KG1 (cell line): ENCODE measurements around the gene INCA1.

Experiments
- DNase-seq: peaks from one replicate; lab custom pipeline; 2025; lab: John Stamatoyannopoulos, UW

The INCA1 gene

DNA sequence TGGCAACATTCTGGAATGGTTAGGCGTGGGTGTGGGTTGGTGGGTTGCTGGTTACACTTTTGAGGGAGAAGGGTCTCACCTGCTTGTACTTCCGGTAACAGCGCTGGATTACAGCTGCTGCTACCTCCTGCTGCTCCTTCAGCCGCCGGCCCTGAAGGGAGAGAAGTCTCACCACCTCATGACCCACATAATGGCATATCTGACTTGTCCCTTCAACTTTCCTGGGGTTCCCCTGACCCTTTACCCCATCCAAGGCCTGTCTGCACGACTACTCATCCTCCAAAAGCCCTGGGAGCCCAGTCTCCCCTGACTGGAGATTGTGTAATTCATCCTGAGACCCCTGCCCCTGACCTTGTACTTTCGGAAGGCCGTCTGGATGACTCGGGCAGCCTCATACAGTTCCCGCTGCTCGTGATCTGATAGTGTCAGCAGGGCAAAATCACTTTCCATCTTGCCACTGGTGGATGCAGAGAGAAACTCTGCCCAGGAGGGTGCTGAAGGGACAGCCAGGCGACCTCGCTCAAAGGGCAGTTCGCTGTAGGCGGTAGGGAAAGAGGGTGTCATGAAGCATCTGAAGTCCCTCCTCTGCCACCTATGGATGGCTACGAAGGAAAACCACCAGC, 27.7 kb downstream of the INCA1 start:
- no peak for DNase-seq

DNA sequence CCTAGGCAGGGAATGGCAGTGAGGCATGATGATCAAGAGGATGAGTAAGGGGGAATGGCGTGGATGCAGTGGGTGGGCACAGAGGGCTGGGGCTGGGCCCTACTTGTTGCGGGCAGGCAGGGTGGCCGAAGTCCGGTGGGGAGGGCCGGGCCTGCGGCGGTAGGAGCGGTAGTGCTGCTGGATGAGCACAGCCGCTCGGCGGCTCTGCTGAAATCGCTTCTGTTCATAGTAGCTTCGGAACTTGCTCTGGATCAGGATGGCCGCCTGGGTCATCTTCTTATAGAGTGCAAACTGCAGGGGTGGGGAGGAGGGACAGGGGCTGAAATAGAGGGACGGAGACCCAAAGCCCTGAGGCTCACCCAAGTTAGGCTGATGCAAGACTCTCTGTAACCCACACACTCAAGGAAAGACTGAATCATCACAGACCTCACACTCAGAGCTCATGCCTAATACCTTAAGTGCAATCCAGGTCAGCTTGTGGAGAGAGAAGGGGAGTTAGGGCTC, 28.2 kb downstream of the INCA1 start:
- DNase-seq, result no peak

DNA sequence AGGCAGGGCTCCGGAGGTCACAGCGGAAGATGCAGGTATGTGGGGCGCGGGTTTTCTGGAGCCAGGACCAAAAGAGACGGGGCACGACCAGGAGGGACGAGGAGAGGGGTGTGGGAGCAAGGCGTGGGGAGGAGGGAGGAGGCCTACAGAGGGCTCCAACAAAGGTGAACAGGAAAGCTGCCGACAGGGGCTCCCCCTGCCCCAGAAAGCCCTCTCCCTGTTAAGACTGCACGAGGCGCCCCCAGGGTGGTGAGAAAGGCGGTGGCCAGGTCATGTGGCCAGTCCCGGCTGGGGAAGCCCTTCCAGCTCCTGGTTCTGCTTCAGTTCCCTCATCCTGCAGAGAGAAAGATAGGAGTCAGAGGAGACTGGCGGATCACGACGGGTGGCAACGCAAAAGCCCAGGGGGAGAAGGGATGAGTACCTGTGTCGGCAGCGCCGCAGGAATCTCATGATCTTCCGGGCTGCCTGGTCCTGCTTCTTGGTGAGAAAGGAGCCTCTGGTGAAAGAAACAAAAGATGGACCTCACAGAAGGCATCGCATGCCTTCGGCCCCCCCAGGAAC, 28.8 kb downstream of the INCA1 start:
- no peak for DNase-seq

DNA sequence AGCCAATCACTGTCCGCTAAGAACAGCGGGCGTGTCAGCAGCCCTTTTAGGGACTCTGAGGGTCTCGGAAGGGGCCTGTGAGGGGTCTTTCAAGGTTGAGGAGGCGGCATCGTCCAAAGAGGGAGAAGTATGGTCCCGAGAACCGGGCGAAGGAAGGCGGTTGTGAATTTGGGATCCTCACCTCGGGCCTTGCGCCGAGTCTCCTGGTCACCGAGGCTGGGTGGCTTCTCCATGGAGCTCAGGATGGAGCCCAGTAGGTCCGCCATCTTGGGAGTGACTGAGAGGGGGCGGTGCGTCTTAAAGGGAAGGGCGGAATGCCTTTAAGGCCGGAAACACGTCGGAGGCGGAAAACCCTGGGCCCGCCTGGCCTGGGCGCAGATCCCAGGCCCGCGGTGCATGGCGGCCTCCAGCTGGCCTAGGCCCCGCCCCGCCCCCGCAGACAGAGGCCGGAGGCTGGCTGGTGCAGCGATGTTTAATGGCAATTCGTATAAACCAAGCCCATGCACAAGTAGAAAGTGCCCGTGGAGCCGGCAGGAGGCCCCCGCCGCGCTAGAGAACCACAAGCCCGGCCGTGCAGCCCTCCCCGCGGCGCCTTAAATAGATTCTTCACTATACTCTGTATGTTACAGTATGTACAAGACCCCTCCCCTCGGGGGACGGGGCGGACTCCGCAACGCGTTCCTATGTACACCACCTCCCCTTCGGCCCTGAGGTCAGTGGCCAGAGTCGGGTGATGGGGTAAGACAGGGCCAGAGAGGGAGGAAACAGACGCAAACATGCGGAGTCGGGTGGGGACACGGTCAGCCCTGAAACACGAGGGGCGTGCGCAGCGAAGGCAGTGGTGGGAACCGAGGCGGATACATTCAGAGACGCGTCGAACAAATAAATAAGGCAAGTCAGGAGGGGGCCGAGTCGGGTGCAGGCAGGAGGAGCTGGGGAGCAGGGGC, 29.5 kb downstream of the INCA1 start, which contains the start of gene SPAG7:
Gene SPAG7, minus strand, starts transcription at position 279 of the 947 bp plus-strand sequence. Its CDS starts 13 bp downstream, at position 266.
- DNase-seq, result peak; percentile 61

DNA sequence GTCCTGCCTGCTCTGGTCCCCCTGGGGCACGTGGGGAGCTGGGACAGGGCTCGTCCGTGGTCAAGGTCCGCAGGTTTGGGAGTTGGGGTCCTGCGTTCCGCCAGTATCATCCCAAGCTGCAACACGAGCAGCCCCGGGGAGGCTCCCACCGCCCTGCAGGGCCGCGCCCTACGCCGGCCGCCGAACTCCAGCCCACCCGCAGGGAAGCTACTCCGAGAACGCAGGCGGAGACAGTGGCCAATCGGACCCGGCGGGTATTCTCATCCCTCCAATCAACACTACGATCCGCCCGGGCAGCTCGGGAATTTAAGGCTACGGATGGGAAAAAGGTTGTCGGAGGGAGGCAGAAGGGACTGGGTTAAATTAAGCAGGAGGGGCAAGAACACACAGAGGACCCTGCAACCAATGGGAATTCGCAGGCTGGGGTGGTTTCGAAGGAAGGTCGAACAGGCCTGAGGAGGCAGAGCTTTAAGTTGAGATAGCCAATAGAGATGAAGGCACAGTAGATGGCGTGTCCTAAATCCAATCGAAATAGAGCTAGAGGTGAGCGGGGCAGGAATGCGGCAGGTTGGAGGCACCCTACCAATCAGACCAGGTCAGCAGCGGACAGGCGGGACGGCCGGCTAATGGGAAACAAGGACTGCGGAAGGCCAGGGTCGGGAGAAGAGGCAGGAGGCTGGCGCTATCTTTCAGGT, 30.3 kb downstream of the INCA1 start:
- DNase-seq, result peak; percentile 60

DNA sequence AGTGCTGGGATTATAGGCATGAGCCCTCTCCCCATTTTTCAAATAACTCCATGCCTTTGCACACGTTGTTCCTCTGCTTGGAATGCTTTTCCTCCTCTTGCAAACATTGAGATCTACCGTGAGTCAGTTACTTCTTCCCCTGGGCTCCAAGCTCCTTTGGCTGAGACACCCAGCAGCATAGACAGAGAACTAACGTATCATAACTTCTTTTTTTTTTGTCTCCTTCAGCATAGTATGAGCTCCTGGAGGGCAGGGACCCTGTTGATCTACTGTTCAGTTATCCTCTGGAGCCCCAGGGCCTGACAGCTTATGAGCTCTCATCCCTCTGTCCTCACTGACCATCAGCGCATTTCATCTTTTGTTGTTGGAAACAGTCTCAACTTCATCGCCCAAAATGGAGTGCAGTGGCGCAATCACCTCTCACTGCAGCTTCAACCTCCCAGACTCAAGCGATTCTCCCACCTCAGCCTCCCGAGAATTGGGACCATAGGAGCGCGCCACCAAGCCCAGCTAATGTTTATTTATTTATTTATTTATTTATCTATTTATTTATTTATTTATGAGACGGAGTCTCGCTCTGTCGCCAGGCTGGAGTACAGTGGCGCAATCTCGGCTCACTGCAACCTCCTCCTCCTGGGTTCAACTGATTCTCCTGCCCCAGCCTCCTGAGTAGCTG, 31.9 kb downstream of the INCA1 start:
- DNase-seq, result no peak

DNA sequence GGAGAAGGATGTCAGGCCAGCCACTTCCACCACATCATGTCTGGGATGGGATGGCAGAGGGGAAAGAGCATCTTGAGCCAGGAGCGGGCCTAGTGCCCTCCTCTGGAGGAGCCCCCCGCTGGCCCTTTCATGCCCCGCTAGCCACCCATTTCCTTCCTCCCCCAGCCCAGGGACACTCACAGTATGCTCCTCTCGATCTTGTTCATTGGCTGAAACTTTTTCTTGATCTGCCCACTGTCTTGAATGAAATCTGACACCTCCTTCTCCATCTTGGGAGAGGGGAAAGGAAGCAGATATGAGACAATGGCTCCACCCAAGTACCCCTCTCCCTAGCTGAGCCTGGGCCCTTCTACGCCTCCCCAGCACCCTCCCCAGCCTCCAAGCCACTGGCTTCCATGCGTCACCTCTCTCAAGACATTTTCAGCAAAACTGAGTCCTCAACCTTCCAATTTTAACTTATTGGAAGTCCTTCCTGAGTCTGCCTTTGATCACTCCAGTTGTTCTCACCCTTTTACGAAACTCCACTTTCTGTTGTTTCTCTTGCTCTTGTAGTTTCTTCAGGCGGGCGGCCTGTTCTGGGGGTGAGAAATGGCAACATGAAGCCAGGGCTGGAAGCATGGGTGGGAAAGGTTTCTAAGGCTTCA, 36.9 kb downstream of the INCA1 start:
- no peak for DNase-seq

DNA sequence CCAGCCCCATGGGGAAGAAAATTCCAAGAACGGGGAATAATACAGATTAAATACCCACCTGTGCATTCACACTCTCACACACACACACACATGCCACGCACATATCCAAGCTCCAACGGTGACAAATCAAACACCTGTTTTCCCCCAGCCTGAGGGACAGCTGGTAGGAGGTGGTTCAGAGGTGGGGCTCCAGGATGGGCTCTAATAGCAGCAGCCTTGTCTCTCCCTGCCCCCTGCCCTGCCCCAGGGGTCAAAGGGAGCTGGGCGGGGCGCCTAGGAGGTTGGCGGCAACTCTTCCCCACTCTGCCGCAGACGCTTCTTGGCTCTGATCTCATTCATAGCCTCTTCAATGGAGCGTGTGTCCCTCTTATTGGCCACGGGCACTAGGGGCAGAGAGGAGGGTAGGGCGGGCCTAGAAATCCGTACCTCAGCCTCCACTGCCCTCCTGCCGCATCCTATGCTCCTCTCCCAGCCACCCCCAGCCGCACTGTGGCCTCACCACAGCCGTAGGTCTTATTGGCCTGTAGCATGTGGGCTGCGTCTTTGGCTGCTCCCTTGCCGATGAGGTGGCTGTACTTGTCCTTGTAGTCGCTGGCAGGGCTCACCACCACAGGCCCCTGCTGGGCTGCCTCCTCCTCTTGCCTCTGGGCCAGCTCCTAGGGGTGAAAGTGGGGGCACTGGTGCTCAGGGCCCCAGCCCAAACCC, 37.9 kb downstream of the INCA1 start:
- no peak for DNase-seq

DNA sequence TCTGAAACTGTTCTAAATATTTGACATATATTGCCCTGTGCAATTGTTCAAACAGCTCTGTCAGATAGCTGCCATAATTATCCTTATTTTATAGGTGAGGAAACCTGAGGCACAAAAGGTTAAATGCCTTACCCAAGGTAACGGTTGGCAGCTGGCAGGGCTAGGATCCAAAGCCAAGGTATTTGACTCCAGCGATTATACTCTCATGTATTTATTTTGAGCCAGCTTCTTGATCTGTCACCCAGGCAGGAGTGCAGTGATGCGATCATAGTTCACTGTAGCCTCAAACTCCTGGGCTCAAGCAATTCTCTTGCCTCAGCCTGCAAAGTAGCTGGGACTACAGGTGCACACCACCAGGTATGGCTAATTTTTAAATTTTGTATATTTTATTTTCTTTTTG, 39.2 kb downstream of the INCA1 start:
- DNase-seq, result no peak

DNA sequence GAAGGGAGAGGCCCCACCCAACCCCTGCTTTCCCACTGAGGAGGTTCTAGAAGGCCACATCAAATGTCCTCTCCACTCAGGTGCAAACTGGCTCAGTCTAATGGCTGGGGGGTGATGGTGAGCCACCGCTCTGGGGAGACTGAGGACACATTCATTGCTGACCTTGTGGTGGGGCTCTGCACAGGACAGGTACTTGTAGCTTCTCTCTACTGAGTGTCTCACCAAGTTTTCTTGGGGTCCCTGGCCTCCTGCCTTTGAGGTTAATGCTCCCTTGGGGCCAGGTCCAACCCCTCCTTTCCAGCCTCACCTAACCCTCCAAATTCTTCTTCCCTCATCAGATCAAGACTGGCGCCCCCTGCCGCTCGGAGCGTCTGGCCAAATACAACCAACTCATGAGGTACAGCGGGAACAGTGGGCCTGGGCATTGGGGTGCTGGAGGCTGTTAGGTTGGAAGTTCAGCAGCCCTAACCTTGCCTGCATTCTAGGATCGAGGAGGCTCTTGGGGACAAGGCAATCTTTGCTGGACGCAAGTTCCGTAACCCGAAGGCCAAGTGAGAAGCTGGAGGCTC, 40.7 kb downstream of the INCA1 start:
- DNase-seq, result no peak

DNA sequence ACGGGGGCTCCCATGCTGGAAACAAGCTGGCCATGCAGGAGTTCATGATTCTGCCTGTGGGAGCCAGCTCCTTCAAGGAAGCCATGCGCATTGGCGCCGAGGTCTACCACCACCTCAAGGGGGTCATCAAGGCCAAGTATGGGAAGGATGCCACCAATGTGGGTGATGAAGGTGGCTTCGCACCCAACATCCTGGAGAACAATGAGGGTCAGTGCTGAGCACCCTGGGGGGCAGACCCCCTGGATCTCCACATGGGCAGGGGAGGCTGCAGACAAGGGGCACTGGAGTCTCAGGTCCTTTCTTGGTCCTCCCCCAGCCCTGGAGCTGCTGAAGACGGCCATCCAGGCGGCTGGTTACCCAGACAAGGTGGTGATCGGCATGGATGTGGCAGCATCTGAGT, 42.2 kb downstream of the INCA1 start:
- no peak for DNase-seq

DNA sequence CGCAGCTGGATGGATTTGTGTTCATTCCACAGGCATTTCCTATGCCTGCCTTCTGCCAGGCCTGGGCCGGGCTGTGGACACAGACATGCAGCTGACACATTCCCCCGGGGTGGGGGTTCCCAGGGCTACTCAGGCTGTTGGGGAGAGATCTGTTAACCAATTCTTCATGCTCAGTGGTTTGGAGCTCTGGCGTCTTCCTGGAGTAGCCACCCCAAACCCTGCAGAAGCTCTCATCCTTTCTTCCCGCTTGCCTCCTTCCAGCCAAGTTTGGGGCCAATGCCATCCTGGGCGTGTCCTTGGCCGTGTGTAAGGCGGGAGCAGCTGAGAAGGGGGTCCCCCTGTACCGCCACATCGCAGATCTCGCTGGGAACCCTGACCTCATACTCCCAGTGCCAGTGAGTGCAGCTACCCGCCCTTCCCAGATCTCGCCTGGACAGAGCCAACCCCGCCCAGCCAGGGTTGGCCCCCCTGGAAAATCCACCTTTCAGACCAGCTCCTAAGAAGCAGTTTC, 43.8 kb downstream of the INCA1 start:
- DNase-seq, result no peak

DNA sequence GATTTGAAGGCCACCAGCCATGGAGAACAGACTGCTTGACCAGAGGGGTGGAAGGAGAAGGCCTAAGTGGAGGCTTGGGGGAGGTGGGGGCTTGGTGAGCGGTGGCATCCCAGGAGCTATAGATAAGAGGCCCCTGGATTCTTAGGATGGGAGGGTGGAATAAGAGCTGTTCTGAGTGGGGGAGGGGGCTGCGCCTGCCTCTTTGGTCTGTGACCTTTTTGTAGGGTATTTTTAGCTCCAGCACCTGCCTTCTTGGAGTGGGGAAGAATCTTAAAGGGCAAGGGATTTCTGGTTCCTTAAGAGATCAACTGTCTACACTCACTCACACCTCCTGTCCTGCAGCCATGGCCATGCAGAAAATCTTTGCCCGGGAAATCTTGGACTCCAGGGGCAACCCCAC, 45.8 kb downstream of the INCA1 start:
- DNase-seq, result no peak

DNA sequence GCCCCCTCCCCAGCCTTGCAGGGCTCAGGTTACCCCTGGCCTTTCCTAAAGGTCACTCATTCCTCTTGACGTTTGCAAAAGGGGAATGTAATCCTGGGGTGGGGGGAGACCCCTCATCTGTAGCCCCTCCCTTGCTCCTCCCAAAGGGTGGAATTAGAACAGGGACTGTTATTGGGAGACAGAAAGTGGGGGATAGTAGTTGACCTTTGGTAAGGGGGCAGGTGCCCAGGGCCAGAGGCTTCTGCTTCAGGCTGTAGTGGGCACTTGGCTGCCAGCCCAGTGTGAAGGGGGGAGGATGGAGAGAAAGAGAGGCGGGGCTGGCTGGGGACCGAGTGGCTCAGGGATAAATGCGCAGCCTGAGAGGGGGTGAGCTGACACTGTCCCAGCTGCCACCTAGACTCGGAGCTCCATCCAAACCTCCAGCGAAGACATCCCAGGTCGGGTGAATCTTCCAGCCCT, 46.5 kb downstream of the INCA1 start, which contains the start of gene ENO3:
Gene ENO3, plus strand, starts transcription at position 374 of the 459 bp plus-strand sequence. CDS start 711 bp downstream, outside the sequence.
- DNase-seq, result no peak

DNA sequence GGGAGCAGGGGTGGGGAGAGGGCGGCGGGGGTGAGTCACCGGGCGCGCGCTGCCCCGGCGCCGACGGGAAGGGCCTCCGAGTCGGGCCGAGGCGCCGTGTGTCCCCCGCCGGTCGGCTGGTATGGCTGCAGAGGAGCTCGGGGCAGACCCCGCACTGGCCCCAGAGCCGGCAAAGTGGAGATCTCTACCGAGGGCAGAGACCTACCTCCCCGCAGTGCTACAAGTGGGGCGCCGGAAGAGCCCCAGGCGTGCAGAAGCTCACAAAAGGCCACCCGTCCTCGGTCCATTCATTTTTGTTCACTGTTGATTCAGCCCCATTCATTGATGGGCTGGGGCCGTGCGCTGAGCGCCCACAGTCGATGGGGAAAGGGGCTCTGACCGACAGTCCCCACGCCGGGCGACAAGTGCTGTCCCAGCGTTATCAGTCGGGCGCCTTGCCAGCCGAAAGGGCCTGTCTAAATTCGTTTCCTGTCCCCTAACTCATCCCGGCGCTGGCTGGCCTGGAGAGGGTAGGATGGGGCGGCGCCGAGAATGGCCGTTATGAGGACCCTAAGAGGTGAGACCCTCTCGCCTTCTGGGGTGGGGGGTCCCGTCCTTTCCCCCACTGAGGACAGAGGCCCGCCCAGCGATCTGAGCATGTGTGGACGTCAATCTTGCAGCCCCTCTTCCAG, 47.1 kb downstream of the INCA1 start:
- DNase-seq, result no peak

DNA sequence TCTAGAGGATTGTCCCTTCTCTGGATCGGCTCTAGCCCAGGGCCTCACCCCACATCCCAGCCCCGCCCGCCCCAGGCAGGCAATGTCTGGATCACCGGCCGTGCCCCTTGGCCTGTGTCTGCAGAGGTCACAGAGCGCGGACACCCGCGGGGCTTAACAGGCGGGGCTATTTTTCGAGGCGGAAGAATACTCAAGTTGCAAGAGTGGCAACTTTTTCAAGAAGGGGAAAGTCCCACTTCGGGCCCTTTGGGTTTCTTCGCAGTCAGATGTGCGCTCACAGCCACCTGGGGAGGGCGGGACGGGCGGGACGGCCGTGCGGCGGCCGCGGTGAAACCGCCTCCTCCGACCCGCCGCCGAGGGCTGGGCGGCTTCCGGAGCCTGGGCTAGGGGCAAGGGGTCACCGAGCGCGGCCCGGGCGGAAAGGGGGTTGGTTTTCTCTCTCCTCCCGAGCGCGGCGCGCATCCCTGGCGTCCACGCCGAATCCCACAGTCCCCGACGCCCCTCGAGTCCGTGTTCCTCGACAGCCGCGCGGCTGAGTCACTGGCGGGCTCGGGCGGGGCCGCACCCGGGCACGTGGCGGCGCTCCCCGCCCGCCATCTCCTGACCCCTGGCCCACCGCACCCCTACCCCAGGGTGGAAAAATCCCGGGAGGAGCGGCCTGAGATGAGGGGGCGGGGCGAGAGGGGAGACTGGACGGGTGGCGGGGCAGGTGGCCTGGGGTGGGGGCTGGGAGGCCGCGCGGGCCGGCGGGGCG, 47.8 kb downstream of the INCA1 start:
- no peak for DNase-seq

DNA sequence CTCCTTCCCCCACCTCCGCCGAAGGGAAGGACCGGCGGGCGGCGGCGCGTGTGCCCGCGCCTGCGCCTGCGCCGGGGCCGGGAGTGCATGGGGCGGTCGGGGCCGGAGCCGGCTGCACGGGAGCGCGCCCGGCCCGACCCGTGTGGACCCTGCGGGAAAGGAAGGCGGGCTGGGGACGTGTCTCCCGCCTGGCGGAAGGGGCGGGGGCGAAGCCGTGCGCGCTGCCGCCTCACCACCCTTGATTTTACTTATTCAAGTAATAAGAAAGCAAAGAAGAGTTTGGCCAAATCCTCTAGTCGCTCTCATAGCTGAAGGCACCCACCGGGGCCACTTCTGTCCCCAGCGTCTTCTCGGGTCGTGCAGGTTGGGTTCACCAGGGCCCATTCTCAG, 48.4 kb downstream of the INCA1 start:
- DNase-seq, result peak; percentile 68
